ENCODE measurements around the gene NFAM1.

NFAM1 gene

GRCh38 chr22:42361523-42361922 is 70.7 kb downstream of the NFAM1 start:
- DNase-seq (ENCODE audit: low read depth in 1 of 2, low spot score in 1 of 2), result no peak

- no peak for DNase-seq (ENCODE audit: low read depth in 1 of 2, low spot score in 1 of 2)
Observed at GRCh38 chr22:42360348-42360747, 71.9 kb downstream of the NFAM1 start.

GRCh38 chr22:42358643-42359558 is 73.3 kb downstream of the NFAM1 start:
- no peak for DNase-seq (ENCODE audit: low read depth in 1 of 2, low spot score in 1 of 2)

GRCh38 chr22:42357634-42358296 is 74.4 kb downstream of the NFAM1 start:
- no peak for DNase-seq (ENCODE audit: low read depth in 1 of 2, low spot score in 1 of 2)

DNA sequence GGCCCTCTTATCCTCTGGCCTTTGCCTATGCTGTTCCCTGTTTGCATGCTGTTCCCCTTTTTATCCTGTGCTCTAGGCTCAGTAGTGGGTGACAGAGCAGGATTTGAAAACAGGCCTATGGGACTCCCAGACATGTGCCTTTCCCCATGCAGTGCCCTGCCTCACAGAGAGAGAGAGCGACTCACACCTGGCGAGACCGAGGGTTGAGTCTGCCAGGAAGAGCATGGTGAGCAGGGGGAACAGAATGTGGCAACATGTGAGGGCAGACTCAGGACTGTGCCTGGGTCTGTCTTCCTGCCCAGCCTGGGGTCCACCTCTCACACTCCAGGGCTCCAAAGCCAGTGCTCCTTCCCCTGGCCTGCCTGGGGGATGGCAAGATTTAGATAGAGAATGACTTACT is 75.0 kb downstream of the NFAM1 start:
- no peak for DNase-seq (ENCODE audit: low read depth in 1 of 2, low spot score in 1 of 2)

DNA sequence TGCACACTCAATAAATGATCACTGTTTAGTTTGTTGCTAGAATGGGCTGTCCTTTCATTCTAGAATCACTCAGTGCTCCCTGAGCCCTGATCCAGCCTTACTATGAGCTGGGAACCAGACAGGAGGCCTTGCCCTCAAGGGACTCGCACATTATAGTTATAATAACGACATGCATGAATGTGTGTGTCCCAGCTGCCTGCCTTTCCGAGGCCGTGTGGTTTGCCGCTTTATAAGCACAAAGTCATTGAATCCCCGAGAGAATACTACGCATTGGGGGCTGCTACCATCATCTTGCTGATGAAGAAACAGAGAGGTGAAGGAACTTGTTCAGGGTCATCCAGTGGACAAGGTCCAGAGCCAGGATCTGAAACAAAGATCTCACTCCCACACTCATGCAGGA is 75.7 kb downstream of the NFAM1 start:
- no peak for DNase-seq (ENCODE audit: low read depth in 1 of 2, low spot score in 1 of 2)

DNA sequence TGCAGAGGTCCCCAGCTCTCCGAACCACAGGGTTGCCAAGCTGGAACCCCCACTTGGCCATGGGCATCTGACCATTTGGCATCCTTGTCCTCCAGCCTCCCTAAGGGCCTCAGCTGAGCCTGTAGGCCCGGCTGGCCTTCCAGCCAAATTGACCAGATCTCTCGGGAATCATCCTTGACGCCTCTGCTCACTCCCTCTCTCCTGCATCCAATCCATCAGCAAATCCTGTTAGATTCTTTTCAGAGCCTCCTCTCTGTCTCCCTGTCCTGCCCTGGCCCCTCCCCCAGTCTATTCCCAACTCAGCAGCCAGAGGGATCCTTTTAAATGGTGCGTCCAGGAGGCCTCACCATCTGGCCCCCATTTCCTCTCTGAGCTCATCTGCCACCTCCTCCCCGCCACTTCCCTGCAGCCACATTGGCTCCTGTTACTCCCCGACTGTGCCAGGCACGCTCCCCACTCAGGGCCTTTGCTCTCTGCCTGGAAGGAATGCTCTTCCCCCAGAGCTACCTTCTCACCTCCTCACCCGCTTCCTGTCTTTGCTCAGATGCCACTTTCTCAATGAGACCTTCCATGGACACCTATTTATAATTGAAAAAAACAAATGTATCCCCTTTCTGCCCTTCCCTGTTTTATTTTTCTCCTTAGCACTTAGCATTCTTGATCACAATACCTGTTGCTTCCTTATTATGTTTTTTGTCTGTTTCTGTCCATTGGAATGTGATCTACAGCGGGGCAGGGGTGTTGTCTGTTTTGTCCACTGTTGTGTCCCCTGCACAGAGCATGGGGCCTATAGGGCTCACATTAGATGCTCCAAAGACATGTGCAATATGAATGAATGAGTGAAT is 78.1 kb downstream of the NFAM1 start:
- no peak for DNase-seq (ENCODE audit: low read depth in 1 of 2, low spot score in 1 of 2)

- no peak for DNase-seq (ENCODE audit: low read depth in 1 of 2, low spot score in 1 of 2)
Observed at GRCh38 chr22:42350373-42350772, 81.8 kb downstream of the NFAM1 start.

- no peak for DNase-seq (ENCODE audit: low read depth in 1 of 2, low spot score in 1 of 2)
Observed at GRCh38 chr22:42347281-42347824, 84.8 kb downstream of the NFAM1 start.

GRCh38 chr22:42346722-42347121 is 85.5 kb downstream of the NFAM1 start:
- no peak for DNase-seq (ENCODE audit: low read depth in 1 of 2, low spot score in 1 of 2)

DNA sequence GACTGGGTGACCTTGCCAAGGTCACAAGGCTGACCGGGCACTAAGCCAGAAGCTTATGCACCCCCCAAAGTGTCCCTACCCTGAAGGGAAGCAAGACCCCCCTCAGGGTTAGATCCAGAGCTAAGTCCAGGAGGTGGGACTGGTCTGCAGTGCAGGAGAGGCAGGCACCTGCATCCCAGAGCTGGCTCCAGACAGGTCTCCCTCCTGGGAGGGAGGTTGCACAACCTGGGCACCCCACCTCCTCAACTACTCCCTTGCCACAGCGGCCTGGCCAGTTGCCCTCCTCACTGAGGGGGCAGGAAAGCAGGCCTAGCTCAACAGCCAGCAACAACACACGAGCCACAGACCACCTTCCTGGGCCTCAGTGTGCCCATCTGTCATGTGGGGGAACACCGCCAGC is 86.7 kb downstream of the NFAM1 start:
- DNase-seq (ENCODE audit: low read depth in 1 of 2, low spot score in 1 of 2), result no peak

GRCh38 chr22:42344361-42344905 is 87.8 kb downstream of the NFAM1 start:
- DNase-seq (ENCODE audit: low read depth in 1 of 2, low spot score in 1 of 2), result no peak

GRCh38 chr22:42343531-42344081 is 88.6 kb downstream of the NFAM1 start:
- no peak for DNase-seq (ENCODE audit: low read depth in 1 of 2, low spot score in 1 of 2)

GRCh38 chr22:42343121-42343454 is 89.1 kb downstream of the NFAM1 start:
- DNase-seq (ENCODE audit: low read depth in 1 of 2, low spot score in 1 of 2), result no peak

GRCh38 chr22:42342426-42343120 is 89.6 kb downstream of the NFAM1 start:
- no peak for DNase-seq (ENCODE audit: low read depth in 1 of 2, low spot score in 1 of 2)

- DNase-seq (ENCODE audit: low read depth in 1 of 2, low spot score in 1 of 2), result no peak
Observed at GRCh38 chr22:42341779-42342178, 90.4 kb downstream of the NFAM1 start.

DNA sequence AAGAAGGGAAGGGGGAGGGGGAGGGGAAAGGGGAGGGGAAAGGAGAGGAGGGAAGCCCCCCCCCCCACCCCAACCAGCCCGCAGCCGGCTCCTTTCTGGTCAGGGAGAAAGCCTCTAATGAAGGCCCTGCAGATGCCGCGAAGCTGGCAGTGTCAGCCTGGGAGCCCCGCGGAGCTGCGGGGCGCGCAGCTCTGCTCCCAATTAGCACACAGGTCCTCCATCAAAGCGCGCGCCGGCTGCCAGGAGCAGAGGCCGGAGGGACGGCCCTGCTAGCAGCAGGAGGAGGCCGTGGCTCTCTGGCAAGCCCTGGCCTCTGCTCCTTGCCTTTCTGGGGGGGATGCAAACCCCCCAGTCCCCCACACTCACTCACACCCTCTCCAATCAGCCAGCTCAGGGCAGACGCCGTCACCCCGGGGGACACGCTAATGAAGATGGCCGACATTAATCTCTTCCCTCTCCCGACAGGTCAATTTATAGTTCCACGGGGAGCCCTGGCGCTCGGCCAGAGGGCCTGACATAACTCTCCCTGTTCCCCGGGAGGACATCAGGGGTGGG is 91.3 kb downstream of the NFAM1 start:
- no peak for DNase-seq (ENCODE audit: low read depth in 1 of 2, low spot score in 1 of 2)

- DNase-seq (ENCODE audit: low read depth in 1 of 2, low spot score in 1 of 2), result no peak
Observed at GRCh38 chr22:42340150-42340549, 92.1 kb downstream of the NFAM1 start.

DNA sequence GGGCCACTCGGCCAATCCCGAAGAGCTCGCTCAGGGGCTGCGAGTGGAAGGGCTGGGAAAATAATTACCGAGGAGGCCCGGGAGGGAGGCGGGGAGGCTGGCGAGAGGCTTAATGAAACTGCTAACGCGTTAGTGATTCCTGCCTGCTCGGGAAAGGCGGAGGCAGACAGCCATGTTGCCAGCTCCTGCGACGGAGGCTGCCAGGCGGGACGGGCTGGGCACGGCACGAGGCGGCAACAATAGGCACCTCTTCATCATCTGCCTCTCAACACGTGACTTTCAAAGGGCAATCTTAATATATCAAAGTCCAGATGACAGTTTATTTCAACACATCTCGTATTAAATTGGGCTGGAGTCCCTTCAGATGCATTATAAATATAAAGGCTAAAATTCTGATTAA is 93.7 kb downstream of the NFAM1 start:
- DNase-seq (ENCODE audit: low read depth in 1 of 2, low spot score in 1 of 2), result no peak

DNA sequence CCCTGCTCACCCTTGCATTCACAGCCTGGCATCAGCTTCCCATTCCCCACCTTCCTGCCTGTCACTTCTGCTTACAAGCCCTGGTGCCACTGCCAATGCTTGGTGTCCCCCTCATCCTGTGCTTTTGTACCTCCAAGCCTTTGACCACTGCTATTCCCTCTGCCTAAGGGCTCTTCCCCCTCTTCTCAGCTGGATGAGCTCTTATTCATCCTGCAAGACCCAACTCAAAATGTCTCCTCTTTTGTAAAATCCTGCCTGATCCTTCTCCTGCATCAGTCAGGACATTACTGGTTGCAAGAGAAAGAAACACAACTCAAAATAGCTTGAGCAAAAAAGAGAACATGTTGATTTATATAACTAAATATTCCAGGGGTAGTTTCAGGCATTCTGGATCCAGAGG is 94.8 kb downstream of the NFAM1 start:
- no peak for DNase-seq (ENCODE audit: low read depth in 1 of 2, low spot score in 1 of 2)
